ENCODE measurements around the gene TRAPPC1. TPM values are rescaled to one million over a fixed set of nuclear protein-coding genes. Genes with fewer than 3 reads are reported as not detected.

The TRAPPC1 gene
- total RNA-seq, 1 experiment from 2014 or later: 132 TPM

DNA sequence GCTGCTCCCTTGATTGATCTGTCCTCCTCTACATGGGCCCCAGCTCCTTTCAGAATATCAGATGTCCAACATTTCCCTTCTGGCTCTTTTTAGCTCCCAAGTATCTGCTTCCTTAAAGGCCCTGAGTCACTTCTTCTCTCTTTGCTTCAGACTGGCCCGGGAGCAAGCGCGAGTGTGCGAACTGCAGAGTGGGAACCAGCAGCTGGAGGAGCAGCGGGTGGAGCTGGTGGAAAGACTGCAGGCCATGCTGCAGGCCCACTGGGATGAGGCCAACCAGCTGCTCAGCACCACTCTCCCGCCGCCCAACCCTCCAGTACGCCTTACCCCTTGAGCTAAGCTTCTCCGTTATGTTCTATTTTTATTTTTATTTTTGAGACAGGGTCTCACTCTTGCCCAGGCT lies 12.6 kb upstream of the TRAPPC1 start:
- Histone ChIP-seq H2BK120ac (ENCODE audit: low read depth, low read length, poor library complexity, severe bottlenecking) (no peak overlapping the region), H2AFZ (ENCODE audit: low read length) (no peak overlapping the region), H3K4me2 (ENCODE audit: insufficient read depth, insufficient read length, low read length) (no peak overlapping the region), H2BK15ac (ENCODE audit: low read depth, low read length) (no peak overlapping the region), H4K8ac (replicated peaks; ENCODE audit: insufficient read length, low read depth, low read length) (no peak overlapping the region), H3K27ac (ENCODE audit: insufficient read length, low read depth, low read length) (no peak overlapping the region), H4K20me1 (ENCODE audit: control insufficient read depth, insufficient read depth, insufficient read length) (no peaks in the 10 kb centered on the region), H2BK20ac (ENCODE audit: low read depth, low read length, poor library complexity, severe bottlenecking) (no peak overlapping the region), H3K9me3 (ENCODE audit: control insufficient read depth, low read depth, low read length) (no peaks in the 10 kb centered on the region), H3K23me2 (ENCODE audit: insufficient read length, low read depth, low read length, poor library complexity, severe bottlenecking) (no peaks in the 10 kb centered on the region), H3K23ac (ENCODE audit: insufficient read length, low read depth, low read length) (no peak overlapping the region), H2AK5ac (ENCODE audit: insufficient read length, low read length) (no peak overlapping the region), H3K18ac (ENCODE audit: insufficient read length, low read depth, low read length) (no peak overlapping the region), H3K14ac (ENCODE audit: insufficient read depth, low read length) (no peak overlapping the region), H4K5ac (ENCODE audit: insufficient read length, low read depth, low read length) (no peak overlapping the region), H3K4me1 (ENCODE audit: insufficient read depth, low read length) (no peaks in the 10 kb centered on the region), H2BK5ac (ENCODE audit: insufficient read length, low read length) (no peak overlapping the region), H3K56ac (ENCODE audit: insufficient read length, low read depth, low read length) (no peak overlapping the region), H3K4ac (ENCODE audit: low read depth, low read length) (no peak overlapping the region), H3T11ph (ENCODE audit: low read length) (no peak overlapping the region), H4K91ac (ENCODE audit: insufficient read length, low read depth, low read length) (no peak overlapping the region), H3K79me2 (ENCODE audit: insufficient read depth, low read length) (no peaks in the 10 kb centered on the region), H3K79me1 (ENCODE audit: insufficient read depth, low read depth, low read length, poor library complexity, severe bottlenecking) (no peaks in the 10 kb centered on the region), H3K27me3 (ENCODE audit: insufficient read depth, low read length) (no peaks in the 10 kb centered on the region), H2BK12ac (ENCODE audit: insufficient read length, low read depth, low read length) (no peak overlapping the region), H3K9ac (ENCODE audit: extremely low read depth, insufficient read length, low read length) (no peak overlapping the region)
- H3K27me3 Mint-ChIP-seq (ENCODE audit: low read depth): no peaks in the 10 kb centered on the region
- H3K9me3 Mint-ChIP-seq: no peaks in the 10 kb centered on the region
- WGBS (ENCODE audit: extremely low coverage, insufficient read length, low lambda C conversion rate): no CpG with 5 or more reads among the region's 9 CpGs
- H3K27ac Mint-ChIP-seq: no peak overlapping the region
- no peak overlapping the region for H3K4me3 Mint-ChIP-seq
- no peak for DNase-seq
- peaks cover 26 to 89% (median 86%) of the 10 kb centered on the region in 3 experiments; a peak in 6 of 7 replicates for H3K36me3 Mint-ChIP-seq (ENCODE audit: insufficient read depth in 1 of 3, low read depth in 3 of 3)
- no peaks in the 10 kb centered on the region for H3K4me1 Mint-ChIP-seq
- no peak for TF ChIP-seq CTCF (conservative IDR thresholded peaks at IDR 0.05)
